HG03432 (cell line): ENCODE data around the gene EEF1AKMT4.

Experiments
- ATAC-seq: cut with Tn5 transposase; IDR thresholded peaks from one replicate; pipeline ENCODE4 v1.9.1; 2021; ENCODE audit warnings: mild to moderate bottlenecking, moderate library complexity; ENCODE audit not compliant: unreplicated experiment

EEF1AKMT4 gene

DNA sequence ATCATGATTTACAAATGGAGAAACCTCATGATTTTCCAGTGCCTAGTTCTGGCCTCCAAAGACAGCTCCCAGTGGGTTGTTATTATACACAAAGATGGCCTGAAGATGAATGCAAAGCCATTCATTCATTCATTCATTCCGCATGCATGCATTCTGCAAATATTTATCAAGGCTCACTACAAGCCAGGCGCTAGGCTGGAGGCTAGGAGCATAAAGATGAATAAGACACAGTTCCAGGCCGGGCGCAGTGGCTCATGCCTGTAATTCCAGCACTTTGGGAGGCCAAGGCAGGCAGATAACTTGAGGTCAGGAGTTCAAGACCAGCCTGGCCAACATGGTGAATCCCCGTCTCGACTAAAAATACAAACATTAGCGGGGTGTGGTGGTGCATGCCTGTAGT is 47.1 kb downstream of the EEF1AKMT4 start:
- no peak for ATAC-seq

- ATAC-seq = peak; percentile 92
Measured at GRCh38 chr3:184298759-184299487, 49.5 kb downstream of the EEF1AKMT4 start, which contains the start of gene PSMD2. Gene PSMD2 (plus strand): TSS chr3:184299241. CDS start chr3:184299267, 26 bp downstream.

DNA sequence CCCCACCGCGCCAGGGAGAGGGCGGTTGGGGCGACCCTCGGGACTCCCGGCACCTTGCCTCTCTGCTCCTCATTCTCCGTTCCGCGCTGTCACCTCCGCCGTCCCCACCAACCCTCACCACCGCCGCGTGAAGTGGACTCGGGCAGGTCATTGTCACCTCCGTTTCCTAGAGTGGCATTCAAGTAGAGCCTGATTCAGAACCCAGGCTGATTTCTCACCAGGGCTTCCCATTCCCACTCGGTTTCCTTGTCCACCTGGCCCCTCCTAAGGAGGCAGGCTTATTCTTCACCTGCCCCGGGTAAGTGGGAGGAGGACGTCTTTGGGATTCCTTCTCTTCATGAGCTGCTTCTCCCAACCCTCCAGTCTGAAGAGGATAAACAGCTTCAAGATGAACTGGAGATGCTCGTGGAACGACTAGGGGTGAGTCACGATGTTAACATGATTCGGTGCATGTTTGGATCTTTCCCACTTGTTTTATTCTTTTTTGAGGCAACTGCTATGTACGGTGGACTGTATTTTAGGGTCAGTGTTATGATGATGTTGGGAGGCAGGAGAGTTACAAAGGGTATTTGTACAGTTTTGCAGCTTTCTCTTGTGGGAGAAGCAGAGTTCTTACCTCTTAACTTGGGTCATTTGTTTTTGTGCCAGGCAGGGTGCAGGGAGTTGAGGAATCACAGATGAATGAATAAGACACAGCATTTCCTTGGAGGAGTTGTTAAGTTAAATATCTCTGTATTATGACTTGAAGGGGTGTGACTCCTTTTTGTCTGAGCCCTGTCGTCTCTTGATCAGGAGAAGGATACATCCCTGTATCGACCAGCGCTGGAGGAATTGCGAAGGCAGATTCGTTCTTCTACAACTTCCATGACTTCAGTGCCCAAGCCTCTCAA is 50.3 kb downstream of the EEF1AKMT4 start:
- ATAC-seq = peak; percentile 12

- ATAC-seq = no peak
Measured at GRCh38 chr3:184300378-184300720, 50.9 kb downstream of the EEF1AKMT4 start.

GRCh38 chr3:184305577-184305976 is 56.1 kb downstream of the EEF1AKMT4 start:
- ATAC-seq = no peak

- no peak for ATAC-seq
Measured at GRCh38 chr3:184306341-184306972, 57.0 kb downstream of the EEF1AKMT4 start.

GRCh38 chr3:184307915-184308314 is 58.4 kb downstream of the EEF1AKMT4 start:
- no peak for ATAC-seq
